PC-9 (cell line): Measurements from ENCODE around the gene SCAPER. TPM values are rescaled to one million over a fixed set of nuclear protein-coding genes. Genes with fewer than 3 reads are reported as not detected.

ENCODE experiments used
- BruUV-seq: library from RNA; stranded (reverse); fragments of 400-500 nt; replicated peaks from 2 replicates; lab custom pipeline; 2021; lab: Mats Ljungman, UMichigan
- CTCF ChIA-PET: fragments of 300-600 bp; sonication (Branson Sonifier 250); formaldehyde crosslinking; loops from one replicate; lab custom pipeline; 2022; ENCODE audit warnings: antibody characterized with exemption; lab: Charles Lee
- POLR2A ChIA-PET: fragments of 300-600 bp; sonication (Branson Sonifier 250); formaldehyde crosslinking; loops from one replicate; lab custom pipeline; 2022; ENCODE audit warnings: antibody characterized with exemption; ENCODE audit not compliant: unreplicated experiment; lab: Charles Lee
- DNase-seq, 2 experiments: peaks; one replicate each; pipeline versions ENCODE4 v3.0.0 to v3.0.0-alpha.2; 2015 to 2022; ENCODE audit warnings: mixed read lengths in 1 of 2
- H2AFZ ChIP-seq: fragments of 200-600 bp; sonication (generic); 2 replicates; pipeline ENCODE4 v1.8.1; 2017; ENCODE audit warnings: antibody characterized with exemption
- H3F3A ChIP-seq: fragments of 200-600 bp; sonication (generic); 2 replicates; pipeline ENCODE4 v1.8.1; 2017; ENCODE audit warnings: antibody characterized with exemption, mild to moderate bottlenecking, low read depth; ENCODE audit not compliant: insufficient read depth
- H3K27ac ChIP-seq: fragments of 200-600 bp; sonication (generic); 2 replicates; pipeline ENCODE4 v1.6.1; 2016; ENCODE audit warnings: mixed run types
- H3K27me3 ChIP-seq: fragments of 200-600 bp; sonication (generic); 2 replicates; pipeline ENCODE4 v1.6.1; 2016; ENCODE audit warnings: low read depth, mixed run types; ENCODE audit not compliant: insufficient read depth
- H3K36me3 ChIP-seq: fragments of 200-600 bp; sonication (generic); 2 replicates; pipeline ENCODE4 v1.6.1; 2016; ENCODE audit warnings: low read depth, mixed run types
- H3K4me1 ChIP-seq: fragments of 200-600 bp; sonication (generic); replicated peaks from 2 replicates; pipeline ENCODE4 v1.6.1; 2016; ENCODE audit warnings: mixed run types; ENCODE audit not compliant: insufficient read depth
- H3K4me2 ChIP-seq: fragments of 200-600 bp; sonication (generic); 2 replicates; pipeline ENCODE4 v1.6.1; 2017; ENCODE audit warnings: mixed run types
- H3K4me3 ChIP-seq: fragments of 200-600 bp; sonication (generic); 2 replicates; pipeline ENCODE4 v1.6.1; 2016; ENCODE audit warnings: mixed run types
- H3K79me2 ChIP-seq: fragments of 200-600 bp; sonication (generic); 2 replicates; pipeline ENCODE4 v1.6.1; 2017; ENCODE audit warnings: low read depth, mixed run types
- H3K9me2 ChIP-seq: fragments of 200-600 bp; sonication (generic); 2 replicates; pipeline ENCODE4 v1.8.1; 2017; ENCODE audit warnings: mild to moderate bottlenecking; ENCODE audit not compliant: insufficient read depth
- H3K9me3 ChIP-seq: fragments of 200-600 bp; sonication (generic); 2 replicates; pipeline ENCODE4 v1.8.1; 2016; ENCODE audit warnings: low read depth; ENCODE audit not compliant: insufficient read depth
- H4K20me1 ChIP-seq: fragments of 200-600 bp; sonication (generic); 2 replicates; pipeline ENCODE4 v1.8.1; 2017; ENCODE audit not compliant: insufficient read depth
- EZH2 ChIP-seq: fragments of 200-600 bp; sonication (generic); IDR thresholded peaks from 2 replicates; pipeline ENCODE4 v1.8.0; 2017; ENCODE audit warnings: antibody characterized with exemption, low read depth
- intact Hi-C: fragments of 100-400 bp; cut with micrococcal nuclease; formaldehyde crosslinking; loops from one replicate; pipeline ENCODE4 v1.10.0; 2022; ENCODE audit not compliant: unreplicated experiment
- total RNA-seq: library from RNA; stranded (reverse); gene quantifications from 2 replicates; pipeline ENCODE4 v1.2.3, GENCODE V29; 2021
- TF ChIP-seq, protein P1 (sequence below): fragments of 200-600 bp; sonication (generic); conservative IDR thresholded peaks from 2 replicates; pipeline ENCODE4 v1.6.1; 2017; ENCODE audit warnings: mixed run types, antibody characterized with exemption, mild to moderate bottlenecking, moderate library complexity

Gene SCAPER
- total RNA-seq, 1 experiment from 2014 or later: 18.7 TPM

- H3K4me2 ChIP-seq: no peak overlapping the region
- CTCF ChIA-PET: no interaction called here
These were observed 537.0 kb downstream of the SCAPER start for GRCh38 chr15:76368122-76368621.

GRCh38 chr15:76366714-76367113 is 538.4 kb downstream of the SCAPER start:
- no peak for DNase-seq
- H3F3A ChIP-seq: 0 out of 2 replicates have a peak, but pooled peaks cover 5% of the 10 kb centered on the region
- BruUV-seq: no TSS peak
- TF ChIP-seq, protein P1, sequence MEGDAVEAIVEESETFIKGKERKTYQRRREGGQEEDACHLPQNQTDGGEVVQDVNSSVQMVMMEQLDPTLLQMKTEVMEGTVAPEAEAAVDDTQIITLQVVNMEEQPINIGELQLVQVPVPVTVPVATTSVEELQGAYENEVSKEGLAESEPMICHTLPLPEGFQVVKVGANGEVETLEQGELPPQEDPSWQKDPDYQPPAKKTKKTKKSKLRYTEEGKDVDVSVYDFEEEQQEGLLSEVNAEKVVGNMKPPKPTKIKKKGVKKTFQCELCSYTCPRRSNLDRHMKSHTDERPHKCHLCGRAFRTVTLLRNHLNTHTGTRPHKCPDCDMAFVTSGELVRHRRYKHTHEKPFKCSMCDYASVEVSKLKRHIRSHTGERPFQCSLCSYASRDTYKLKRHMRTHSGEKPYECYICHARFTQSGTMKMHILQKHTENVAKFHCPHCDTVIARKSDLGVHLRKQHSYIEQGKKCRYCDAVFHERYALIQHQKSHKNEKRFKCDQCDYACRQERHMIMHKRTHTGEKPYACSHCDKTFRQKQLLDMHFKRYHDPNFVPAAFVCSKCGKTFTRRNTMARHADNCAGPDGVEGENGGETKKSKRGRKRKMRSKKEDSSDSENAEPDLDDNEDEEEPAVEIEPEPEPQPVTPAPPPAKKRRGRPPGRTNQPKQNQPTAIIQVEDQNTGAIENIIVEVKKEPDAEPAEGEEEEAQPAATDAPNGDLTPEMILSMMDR: no peak
- TF ChIP-seq EZH2: no peak
- no peak overlapping the region for H3K4me2 ChIP-seq
- intact Hi-C loops: no loop called here
- H3K27me3 ChIP-seq: no peaks in the 10 kb centered on the region
- no peaks in the 10 kb centered on the region for H3K36me3 ChIP-seq
- H4K20me1 ChIP-seq: no peaks in the 10 kb centered on the region
- H2AFZ ChIP-seq: no peak overlapping the region
- H3K4me3 ChIP-seq: no peak overlapping the region
- CTCF ChIA-PET: no interaction called here
- H3K27ac ChIP-seq: no peak overlapping the region
- H3K9me2 ChIP-seq: no peaks in the 10 kb centered on the region
- POLR2A ChIA-PET: no interaction called here
- H3K4me1 ChIP-seq: peaks cover 4% of the 10 kb centered on the region; the same call in 1 of the 2 replicates
- no peaks in the 10 kb centered on the region for H3K9me3 ChIP-seq
- H3K79me2 ChIP-seq: no peaks in the 10 kb centered on the region

More at GRCh38 chr15:76368122-76368621, 537.0 kb downstream of the SCAPER start:
- peaks cover 4% of the 10 kb centered on the region; the same call in 1 of the 2 replicates for H3K4me1 ChIP-seq
- no peak overlapping the region for H3K4me3 ChIP-seq
- H2AFZ ChIP-seq: no peak overlapping the region
- no peaks in the 10 kb centered on the region for H3K36me3 ChIP-seq
- H3K9me2 ChIP-seq: no peaks in the 10 kb centered on the region
- no TSS peak for BruUV-seq
- H4K20me1 ChIP-seq: no peaks in the 10 kb centered on the region
- H3K27ac ChIP-seq: no peak overlapping the region
- H3F3A ChIP-seq: 0 out of 2 replicates have a peak, but pooled peaks cover 5% of the 10 kb centered on the region
- no peak for DNase-seq
- H3K9me3 ChIP-seq: no peaks in the 10 kb centered on the region
- H3K79me2 ChIP-seq: no peaks in the 10 kb centered on the region
- POLR2A ChIA-PET: no interaction called here
- intact Hi-C loops: no loop called here
- no peak for TF ChIP-seq EZH2
- H3K27me3 ChIP-seq: no peaks in the 10 kb centered on the region

DNA sequence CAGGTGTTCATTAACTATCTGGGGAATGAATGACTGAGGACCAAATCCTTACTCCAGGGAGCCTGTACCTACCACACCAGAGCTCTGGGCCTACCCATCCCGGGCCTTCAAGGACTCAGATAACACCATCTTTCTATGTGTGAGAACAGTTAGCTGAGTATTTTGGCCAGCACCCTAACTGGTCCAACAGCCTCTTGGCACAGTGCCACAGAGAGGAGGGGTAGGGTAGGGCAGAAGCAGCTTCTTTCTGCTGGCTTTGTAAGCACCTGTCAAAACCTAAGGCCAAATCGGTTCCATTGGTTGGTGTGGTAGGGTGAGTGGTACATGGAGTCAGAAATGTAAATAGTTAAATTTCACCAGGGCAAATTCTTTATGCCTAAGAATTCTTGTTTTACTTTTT is 541.9 kb downstream of the SCAPER start:
- POLR2A ChIA-PET: interaction anchor here (1.0 kb wide), 1 partner anchor 22 kb away, joined by 6 read pairs; no protein-coding TSS in a partner anchor
- no TSS peak for BruUV-seq
- CTCF ChIA-PET: no interaction called here
- Histone ChIP-seq H3K9me2 (no peaks in the 10 kb centered on the region), H3K27me3 (no peaks in the 10 kb centered on the region), H4K20me1 (no peaks in the 10 kb centered on the region), H3K27ac (no peak overlapping the region), H3K4me2 (no peak overlapping the region), H3K36me3 (no peaks in the 10 kb centered on the region), H3F3A (0 out of 2 replicates have a peak, but pooled peaks cover 5% of the 10 kb centered on the region), H2AFZ (no peak overlapping the region), H3K4me1 (peaks cover 4% of the 10 kb centered on the region; the same call in 1 of the 2 replicates), H3K4me3 (no peak overlapping the region), H3K9me3 (no peaks in the 10 kb centered on the region), H3K79me2 (no peaks in the 10 kb centered on the region)
- TF ChIP-seq, protein P1: no peak
- no peak for TF ChIP-seq EZH2
- intact Hi-C loops: no loop called here
- no peak for DNase-seq

- no TSS peak for BruUV-seq
- H3K9me2 ChIP-seq: no peaks in the 10 kb centered on the region
- 0 out of 2 replicates have a peak, but pooled peaks cover 5% of the 10 kb centered on the region for H3F3A ChIP-seq
- no peaks in the 10 kb centered on the region for H3K79me2 ChIP-seq
- ChIA-PET CTCF (no interaction called here), POLR2A (no interaction called here)
- H3K27ac ChIP-seq: no peak overlapping the region
- no peak overlapping the region for H3K4me2 ChIP-seq
- no peaks in the 10 kb centered on the region for H3K9me3 ChIP-seq
- no peaks in the 10 kb centered on the region for H4K20me1 ChIP-seq
- intact Hi-C loops: no loop called here
- H3K4me1 ChIP-seq: peaks cover 4% of the 10 kb centered on the region; the same call in 1 of the 2 replicates
- no peaks in the 10 kb centered on the region for H3K36me3 ChIP-seq
- H2AFZ ChIP-seq: no peak overlapping the region
- H3K4me3 ChIP-seq: no peak overlapping the region
- TF ChIP-seq, protein P1: no peak
- no peak for TF ChIP-seq EZH2
- DNase-seq: no peak
- no peaks in the 10 kb centered on the region for H3K27me3 ChIP-seq
These were observed 544.7 kb downstream of the SCAPER start for GRCh38 chr15:76360416-76360815.
